ENCODE results near the gene HYAL2. TPM values are rescaled to one million over a fixed set of nuclear protein-coding genes. Genes with fewer than 3 reads are reported as not detected.

Gene HYAL2
- total and polyA plus RNA-seq, 3 donors from 2014 or later, result 58.6 to 111 (median 90.9) TPM

GRCh38 chr3:50300681-50301254, 21.8 kb downstream of the HYAL2 start:
- no peaks in the 10 kb centered on the region for H3K27me3 ChIP-seq
- H3K27ac ChIP-seq, result peak overlapping the region in 1 of 2 donors; percentile 85
- no peak for TF ChIP-seq CTCF (IDR thresholded peaks at IDR 0.05)
- TF ChIP-seq POLR2A (IDR thresholded peaks at IDR 0.05), result no peak
- H3K4me1 ChIP-seq, result peaks cover 25% of the 10 kb centered on the region
- no peaks in the 10 kb centered on the region for H3K36me3 ChIP-seq (ENCODE audit: low read depth, missing control alignments)
- no peak overlapping the region for H3K4me3 ChIP-seq
- no peak for DNase-seq
- no peaks in the 10 kb centered on the region for H3K9me3 ChIP-seq
- intact Hi-C loops (cut with DNase I; ENCODE audit: low total_unique reads), result no loop called here
- WGBS, 2 donors, result 85 to 96% methylated on average over 5 to 6 of the region's 6 CpGs

GRCh38 chr3:50299929-50300680, 22.4 kb downstream of the HYAL2 start:
- H3K4me1 ChIP-seq, result peaks cover 25% of the 10 kb centered on the region
- peak overlapping the region; percentile 12 to 85 for H3K27ac ChIP-seq
- no peaks in the 10 kb centered on the region for H3K9me3 ChIP-seq
- H3K4me3 ChIP-seq, result peak overlapping the region; percentile 63 to 81
- H3K27me3 ChIP-seq, result no peaks in the 10 kb centered on the region
- TF ChIP-seq CTCF (IDR thresholded peaks at IDR 0.05) (no peak), POLR2A (IDR thresholded peaks at IDR 0.05) (no peak)
- WGBS, 2 donors, result 44 to 57% methylated on average over 12 of the region's 12 CpGs
- no peak for DNase-seq
- intact Hi-C loops (cut with DNase I; ENCODE audit: low total_unique reads), result no loop called here
- H3K36me3 ChIP-seq (ENCODE audit: low read depth, missing control alignments), result no peaks in the 10 kb centered on the region

DNA sequence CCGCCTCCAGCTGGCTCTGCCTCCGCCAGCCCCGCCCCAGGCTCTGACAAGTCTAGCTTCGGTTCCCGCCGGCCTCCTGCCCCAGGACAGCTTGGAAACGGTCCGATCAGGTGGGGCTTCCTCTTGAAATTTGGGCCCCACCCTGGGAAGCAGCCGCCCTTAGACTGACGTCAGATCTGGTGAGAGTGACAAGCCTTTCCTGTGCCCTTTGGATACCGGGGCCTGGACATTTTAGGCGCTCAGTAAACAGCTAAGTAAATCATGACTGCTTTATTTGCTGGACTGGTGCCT, 23.0 kb downstream of the HYAL2 start:
- peaks cover 25% of the 10 kb centered on the region for H3K4me1 ChIP-seq

DNA sequence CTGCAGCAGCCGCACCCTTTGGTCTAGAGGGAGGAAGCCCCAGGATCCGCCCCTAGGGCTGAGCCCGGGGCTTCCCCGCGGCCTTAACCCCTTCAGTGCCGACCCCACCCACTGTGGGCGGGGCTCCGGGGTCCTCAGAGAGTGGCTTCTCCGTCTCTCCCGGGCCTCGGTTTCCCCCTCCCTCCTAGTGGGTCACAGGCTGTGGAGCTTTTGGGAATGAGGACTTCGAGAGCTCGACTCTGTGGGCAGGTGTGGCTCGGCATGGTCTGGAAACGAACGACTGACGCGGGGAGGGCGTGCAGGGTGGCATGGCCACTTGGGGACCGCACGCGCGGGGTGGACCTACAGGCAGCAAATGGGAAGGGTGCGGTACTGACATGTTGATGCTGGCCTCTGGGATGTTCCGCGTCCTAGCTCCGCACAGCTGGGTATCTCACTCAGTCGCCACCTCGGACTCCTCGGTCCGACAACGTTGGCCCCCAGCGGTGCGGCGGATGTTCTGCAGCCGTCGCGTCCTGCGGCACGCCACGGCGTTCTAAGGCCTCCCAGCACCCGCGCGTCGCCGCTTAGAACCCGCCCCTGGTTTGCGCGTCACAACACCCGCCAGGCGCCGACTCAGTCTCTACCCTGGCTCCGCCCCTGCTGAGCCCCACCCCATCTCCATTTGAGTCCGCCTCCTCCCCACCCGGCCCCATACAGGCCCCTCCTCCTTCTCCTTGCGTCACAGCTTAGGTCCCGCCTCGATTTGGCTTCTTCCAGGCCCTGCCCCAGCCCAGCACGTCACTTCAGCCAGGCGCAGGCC, 23.5 kb downstream of the HYAL2 start, which contains the start of the genes HYAL3 and NAA80:
HYAL3 (minus strand) TSS at position 570 of the 802 bp plus-strand sequence. CDS start 3,803 bp downstream, outside the sequence.
NAA80 (minus strand) TSS at position 570 of the 802 bp plus-strand sequence. CDS start 1,942 bp downstream, outside the sequence.
- TF ChIP-seq POLR2A (IDR thresholded peaks at IDR 0.05) (peak; percentile 65), CTCF (IDR thresholded peaks at IDR 0.05) (peak in 2 of 3 experiments; percentile 42 to 64)
- H3K4me1 ChIP-seq, result peaks cover 25% of the 10 kb centered on the region
- no peaks in the 10 kb centered on the region for H3K27me3 ChIP-seq
- H3K4me3 ChIP-seq, result peak within 1 kb of the TSS; percentile 63 to 81
- H3K27ac ChIP-seq, result peak within 1 kb of the TSS; percentile 78 to 87
- WGBS, 2 donors, result 0% methylated on average over 32 to 56 of the region's 61 CpGs
- H3K36me3 ChIP-seq (ENCODE audit: low read depth, missing control alignments), result no peaks in the 10 kb centered on the region
- H3K9me3 ChIP-seq, result no peaks in the 10 kb centered on the region
- intact Hi-C loops (cut with DNase I; ENCODE audit: low total_unique reads), result no loop called here
- peak; percentile 100 for DNase-seq

More for the DNA sequence above, 23.0 kb downstream of the HYAL2 start:
- TF ChIP-seq CTCF (IDR thresholded peaks at IDR 0.05), result no peak
- H3K27me3 ChIP-seq, result no peaks in the 10 kb centered on the region
- H3K27ac ChIP-seq, result peak overlapping the region; percentile 12 to 85
- no peaks in the 10 kb centered on the region for H3K36me3 ChIP-seq (ENCODE audit: low read depth, missing control alignments)
- intact Hi-C loops (cut with DNase I; ENCODE audit: low total_unique reads), result no loop called here
- no peak for DNase-seq
- H3K9me3 ChIP-seq, result no peaks in the 10 kb centered on the region
- peak overlapping the region; percentile 63 to 81 for H3K4me3 ChIP-seq
- 0 to 2% methylated on average over 10 to 12 of the region's 12 CpGs for WGBS, 2 donors

All from testis (tissue), 3 donors.